ENCODE data around the gene MYL12A. TPM values are rescaled to one million over a fixed set of nuclear protein-coding genes. Genes with fewer than 3 reads are reported as not detected.

MYL12A gene
- total RNA-seq, 1 donor from 2014 or later, result 421 TPM

GRCh38 chr18:3236470-3236869 is 11.1 kb upstream of the MYL12A start:
- Histone ChIP-seq H3K36me3 (no peaks in the 10 kb centered on the region), H3K9me3 (no peaks in the 10 kb centered on the region), H3K4me3 (no peak overlapping the region), H3K27me3 (no peaks in the 10 kb centered on the region), H3K4me1 (no peaks in the 10 kb centered on the region), H3K27ac (no peak overlapping the region)
- no peak for DNase-seq (ENCODE audit: low spot score in 2 of 2)
- intact Hi-C loops (cut with DNase I), result no loop called here
- no peak for TF ChIP-seq CTCF (IDR thresholded peaks at IDR 0.05)

GRCh38 chr18:3238742-3239141 is 8.9 kb upstream of the MYL12A start:
- Histone ChIP-seq H3K36me3 (no peaks in the 10 kb centered on the region), H3K27me3 (no peaks in the 10 kb centered on the region), H3K27ac (no peak overlapping the region), H3K4me1 (no peaks in the 10 kb centered on the region), H3K9me3 (no peaks in the 10 kb centered on the region), H3K4me3 (no peak overlapping the region)
- TF ChIP-seq CTCF (IDR thresholded peaks at IDR 0.05), result no peak
- intact Hi-C loops (cut with DNase I), result no loop called here
- DNase-seq (ENCODE audit: low spot score in 2 of 2), result no peak

- Histone ChIP-seq H3K27ac (peak overlapping the region in 1 of 2 donors; percentile 100), H3K27me3 (no peaks in the 10 kb centered on the region), H3K36me3 (peaks cover 0 to 11% of the 10 kb centered on the region in 2 donors), H3K9me3 (no peaks in the 10 kb centered on the region), H3K4me1 (peaks cover 2 to 4% of the 10 kb centered on the region in 2 donors), H3K4me3 (peak overlapping the region; percentile 81 to 92)
- TF ChIP-seq CTCF (IDR thresholded peaks at IDR 0.05), result no peak
- DNase-seq (ENCODE audit: low spot score in 2 of 2), result no peak
- intact Hi-C loops (cut with DNase I), result loop anchor here (5.0 kb wide), 2 partner anchors 248 to 388 kb away; no protein-coding TSS in a partner anchor
These were observed 2.4 kb upstream of the MYL12A start for GRCh38 chr18:3245185-3245564.

DNA sequence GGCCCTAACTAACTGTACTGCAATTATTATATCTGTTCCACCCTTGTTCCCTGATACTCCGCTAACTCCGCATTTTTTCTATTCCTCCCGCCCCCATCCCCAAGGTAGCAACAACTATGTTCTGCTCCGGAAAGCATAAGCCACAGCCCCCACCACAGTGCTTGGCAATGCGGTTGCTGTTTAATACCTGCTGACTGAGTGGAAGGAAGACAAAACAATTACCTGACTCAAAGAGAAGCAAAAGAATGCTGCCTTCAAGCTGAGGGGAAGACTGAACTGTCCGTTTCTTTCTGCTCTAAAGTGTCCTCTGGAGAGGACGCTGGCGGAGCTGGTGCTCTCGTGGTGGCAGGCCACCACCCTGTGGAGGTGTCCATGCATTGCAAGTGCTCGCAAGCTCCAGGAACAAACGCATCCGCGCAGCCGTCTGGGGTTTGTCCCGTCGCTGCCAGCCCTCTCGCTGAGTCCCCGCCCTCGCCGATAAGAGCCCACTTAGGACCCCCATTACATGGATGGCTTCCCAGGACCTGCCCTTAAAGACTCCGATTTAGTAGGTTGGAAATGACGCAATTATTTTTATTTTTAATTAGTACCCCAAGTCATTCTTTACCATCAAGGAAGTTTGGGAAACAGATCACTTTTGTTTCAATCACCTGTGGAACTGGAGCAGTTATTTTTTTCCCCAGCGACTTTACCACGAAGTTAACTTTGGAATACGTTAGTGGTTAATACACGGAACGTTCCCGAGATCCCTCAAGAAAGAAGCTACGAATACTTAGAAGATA is 1.6 kb upstream of the MYL12A start:
- Histone ChIP-seq H3K9me3 (no peaks in the 10 kb centered on the region), H3K36me3 (peaks cover 0 to 11% of the 10 kb centered on the region in 2 donors), H3K4me1 (peaks cover 2 to 5% of the 10 kb centered on the region in 2 donors), H3K4me3 (peak overlapping the region; percentile 81 to 92), H3K27me3 (no peaks in the 10 kb centered on the region), H3K27ac (peak overlapping the region; percentile 100)
- peak; percentile 54 to 93 for DNase-seq (ENCODE audit: low spot score in 2 of 2)
- TF ChIP-seq CTCF (IDR thresholded peaks at IDR 0.05), result peak; percentile 93 to 98 (median 98)
- intact Hi-C loops (cut with DNase I), result loop anchor here (1.0 to 5.0 kb wide), 5 partner anchors 25 to 389 kb away; no protein-coding TSS in a partner anchor

- no peaks in the 10 kb centered on the region for H3K27me3 ChIP-seq
- peak overlapping the region; percentile 100 for H3K27ac ChIP-seq
- peak in 1 of 2 donors; percentile 77 for DNase-seq (ENCODE audit: low spot score in 2 of 2)
- no peaks in the 10 kb centered on the region for H3K9me3 ChIP-seq
- peaks cover 0 to 11% of the 10 kb centered on the region in 2 donors for H3K36me3 ChIP-seq
- peak overlapping the region; percentile 81 to 92 for H3K4me3 ChIP-seq
- peaks cover 2 to 12% of the 10 kb centered on the region in 2 donors for H3K4me1 ChIP-seq
- intact Hi-C loops (cut with DNase I), result loop anchor here (1.0 to 5.0 kb wide), 7 partner anchors 26 to 591 kb away; partner anchors contain the start of genes LPIN2 and SMCHD1
- peak in 1 of 3 experiments; percentile 4 for TF ChIP-seq CTCF (IDR thresholded peaks at IDR 0.05)
These were observed 864 bp upstream of the MYL12A start for GRCh38 chr18:3246635-3247239.

All from ascending aorta (tissue), 2 donors.